ENCODE measurements around the gene ZDHHC1. TPM values are rescaled to one million over a fixed set of nuclear protein-coding genes. Genes with fewer than 3 reads are reported as not detected.

The ZDHHC1 gene
- total RNA-seq: under 1 TPM in 1 of 2 donors, not detected in 1; 0.35 TPM
- 0 to 0.08 reads per million in 2 donors for total RNA-seq

- Mint-ChIP-seq H3K4me3 (peak within 1 kb of the TSS; percentile 86), H3K36me3 (ENCODE audit: low read depth) (peaks cover 7% of the 10 kb centered on the region), H3K4me1 (peaks cover 13% of the 10 kb centered on the region), H3K27ac (peak within 1 kb of the TSS; percentile 57), H3K27me3 (peaks cover 50% of the 10 kb centered on the region)
- peak in 2 of 3 donors; percentile 27 to 39 for DNase-seq
- ATAC-seq: peak; percentile 89
- no peaks in the 10 kb centered on the region for H3K9me3 ChIP-seq (ENCODE audit: control insufficient read depth, low read length, poor library complexity, severe bottlenecking)
These were observed at the start of gene ZDHHC1 for GRCh38 chr16:67415872-67416793. Gene ZDHHC1 (minus strand): TSS chr16:67416477. CDS start chr16:67407775, 8,702 bp downstream.

- Mint-ChIP-seq H3K4me1 (peaks cover 29% of the 10 kb centered on the region), H3K27me3 (no peaks in the 10 kb centered on the region), H3K27ac (no peak overlapping the region), H3K4me3 (no peak overlapping the region), H3K36me3 (ENCODE audit: low read depth) (no peaks in the 10 kb centered on the region)
- no peak for DNase-seq
- no peaks in the 10 kb centered on the region for H3K9me3 ChIP-seq (ENCODE audit: control insufficient read depth, low read length, poor library complexity, severe bottlenecking)
- ATAC-seq: no peak
These were observed 48.3 kb upstream of the ZDHHC1 start for GRCh38 chr16:67464565-67464964.

- no peak for DNase-seq
- Mint-ChIP-seq H3K27me3 (no peaks in the 10 kb centered on the region), H3K36me3 (ENCODE audit: low read depth) (no peaks in the 10 kb centered on the region), H3K27ac (no peak overlapping the region), H3K4me3 (no peak overlapping the region), H3K4me1 (peaks cover 30% of the 10 kb centered on the region)
- ATAC-seq: no peak
- no peaks in the 10 kb centered on the region for H3K9me3 ChIP-seq (ENCODE audit: control insufficient read depth, low read length, poor library complexity, severe bottlenecking)
These were observed 47.4 kb upstream of the ZDHHC1 start for GRCh38 chr16:67463691-67464090.

DNA sequence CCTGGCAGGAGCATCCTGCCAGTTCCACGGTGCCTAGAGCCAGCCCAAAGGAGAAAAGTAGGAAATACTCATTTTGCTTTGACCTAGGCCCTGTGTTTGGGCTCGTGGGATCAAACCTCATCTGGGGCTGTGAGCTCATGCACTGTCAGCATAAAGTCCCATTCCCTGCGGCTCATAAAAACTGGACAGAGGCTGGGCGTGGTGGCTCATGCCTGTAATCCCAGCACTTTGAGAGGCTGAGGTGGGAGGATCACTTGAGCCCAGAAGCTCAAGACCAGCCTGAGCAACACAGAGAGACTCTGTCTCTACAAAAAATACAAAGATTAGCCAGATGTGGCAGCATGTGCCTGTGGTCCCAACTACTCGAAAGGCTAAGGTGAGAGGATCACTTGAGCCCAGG is 46.8 kb upstream of the ZDHHC1 start:
- H3K4me3 Mint-ChIP-seq: no peak overlapping the region
- H3K27ac Mint-ChIP-seq: no peak overlapping the region
- H3K9me3 ChIP-seq (ENCODE audit: control insufficient read depth, low read length, poor library complexity, severe bottlenecking): no peaks in the 10 kb centered on the region
- ATAC-seq (no peak), DNase-seq (no peak)
- peaks cover 31% of the 10 kb centered on the region for H3K4me1 Mint-ChIP-seq
- H3K36me3 Mint-ChIP-seq (ENCODE audit: low read depth): no peaks in the 10 kb centered on the region
- no peaks in the 10 kb centered on the region for H3K27me3 Mint-ChIP-seq

GRCh38 chr16:67462279-67462655 is 46.0 kb upstream of the ZDHHC1 start:
- ATAC-seq (no peak), DNase-seq (no peak)
- H3K36me3 Mint-ChIP-seq (ENCODE audit: low read depth): no peaks in the 10 kb centered on the region
- H3K9me3 ChIP-seq (ENCODE audit: control insufficient read depth, low read length, poor library complexity, severe bottlenecking): no peaks in the 10 kb centered on the region
- H3K4me1 Mint-ChIP-seq: peaks cover 29% of the 10 kb centered on the region
- H3K27me3 Mint-ChIP-seq: no peaks in the 10 kb centered on the region
- no peak overlapping the region for H3K27ac Mint-ChIP-seq
- no peak overlapping the region for H3K4me3 Mint-ChIP-seq

GRCh38 chr16:67461600-67462278 is 45.5 kb upstream of the ZDHHC1 start:
- peaks cover 30% of the 10 kb centered on the region for H3K4me1 Mint-ChIP-seq
- H3K27me3 Mint-ChIP-seq: no peaks in the 10 kb centered on the region
- no peaks in the 10 kb centered on the region for H3K36me3 Mint-ChIP-seq (ENCODE audit: low read depth)
- ATAC-seq (no peak), DNase-seq (no peak)
- no peak overlapping the region for H3K4me3 Mint-ChIP-seq
- no peaks in the 10 kb centered on the region for H3K9me3 ChIP-seq (ENCODE audit: control insufficient read depth, low read length, poor library complexity, severe bottlenecking)
- no peak overlapping the region for H3K27ac Mint-ChIP-seq

- H3K4me1 Mint-ChIP-seq: peaks cover 33% of the 10 kb centered on the region
- H3K27me3 Mint-ChIP-seq: no peaks in the 10 kb centered on the region
- no peak overlapping the region for H3K27ac Mint-ChIP-seq
- no peaks in the 10 kb centered on the region for H3K36me3 Mint-ChIP-seq (ENCODE audit: low read depth)
- ATAC-seq (no peak), DNase-seq (no peak)
- H3K4me3 Mint-ChIP-seq: no peak overlapping the region
- no peaks in the 10 kb centered on the region for H3K9me3 ChIP-seq (ENCODE audit: control insufficient read depth, low read length, poor library complexity, severe bottlenecking)
These were observed 44.7 kb upstream of the ZDHHC1 start for GRCh38 chr16:67460961-67461360.

- no peak for DNase-seq
- Mint-ChIP-seq H3K4me1 (peaks cover 35% of the 10 kb centered on the region), H3K27me3 (no peaks in the 10 kb centered on the region), H3K36me3 (ENCODE audit: low read depth) (no peaks in the 10 kb centered on the region), H3K4me3 (no peak overlapping the region), H3K27ac (peak overlapping the region; percentile 54)
- H3K9me3 ChIP-seq (ENCODE audit: control insufficient read depth, low read length, poor library complexity, severe bottlenecking): no peaks in the 10 kb centered on the region
- ATAC-seq: no peak
These were observed 43.9 kb upstream of the ZDHHC1 start for GRCh38 chr16:67460168-67460567.

GRCh38 chr16:67459861-67460150 is 43.5 kb upstream of the ZDHHC1 start:
- Mint-ChIP-seq H3K27ac (no peak overlapping the region), H3K4me1 (peaks cover 35% of the 10 kb centered on the region), H3K36me3 (ENCODE audit: low read depth) (no peaks in the 10 kb centered on the region), H3K27me3 (no peaks in the 10 kb centered on the region), H3K4me3 (no peak overlapping the region)
- no peaks in the 10 kb centered on the region for H3K9me3 ChIP-seq (ENCODE audit: control insufficient read depth, low read length, poor library complexity, severe bottlenecking)
- ATAC-seq: no peak
- no peak for DNase-seq

DNA sequence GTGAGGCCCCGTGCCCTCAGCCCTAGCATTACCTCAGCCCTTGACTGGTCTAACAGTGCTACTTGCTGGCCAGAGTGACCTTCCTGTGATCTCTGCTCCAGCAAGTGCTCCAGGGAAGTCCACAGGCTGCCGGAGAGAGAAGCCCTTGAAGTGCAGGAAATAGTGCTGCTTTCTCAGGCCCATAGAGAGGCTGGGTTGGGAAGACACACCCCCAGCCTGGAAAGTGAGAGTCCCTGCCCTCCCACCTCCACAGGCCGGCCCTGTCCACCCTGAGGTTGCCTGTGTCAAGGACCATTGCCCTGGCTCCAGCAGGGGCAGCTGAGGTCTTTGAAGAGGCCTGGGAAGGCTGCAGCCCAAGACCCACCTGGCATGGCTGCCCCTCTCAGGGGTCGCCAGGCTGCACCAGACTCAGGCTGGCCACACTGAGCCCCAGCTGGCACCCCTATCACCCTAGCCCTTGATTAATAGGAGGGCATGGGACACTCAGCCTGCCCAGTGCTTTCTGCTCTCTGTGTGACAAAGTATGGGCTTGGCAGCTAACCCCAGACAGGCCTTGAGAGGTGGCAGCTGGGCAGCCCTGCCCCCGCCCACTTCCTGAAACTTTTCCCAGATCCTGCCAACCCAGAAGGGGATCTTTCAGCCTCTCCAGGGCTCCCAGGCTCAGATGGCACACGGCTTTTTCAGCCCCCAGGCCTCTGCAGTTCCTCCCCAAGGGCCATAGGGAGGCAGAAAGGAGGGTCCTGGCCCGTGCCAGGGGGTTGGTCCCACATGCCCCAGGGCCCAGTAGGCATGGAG is 43.0 kb upstream of the ZDHHC1 start:
- no peak for DNase-seq
- Mint-ChIP-seq H3K4me3 (peak overlapping the region; percentile 73), H3K27me3 (no peaks in the 10 kb centered on the region), H3K36me3 (ENCODE audit: low read depth) (no peaks in the 10 kb centered on the region), H3K4me1 (peaks cover 37% of the 10 kb centered on the region), H3K27ac (peak overlapping the region; percentile 37)
- ATAC-seq: no peak
- no peaks in the 10 kb centered on the region for H3K9me3 ChIP-seq (ENCODE audit: control insufficient read depth, low read length, poor library complexity, severe bottlenecking)

- DNase-seq (no peak), ATAC-seq (no peak)
- peaks cover 4% of the 10 kb centered on the region for H3K36me3 Mint-ChIP-seq (ENCODE audit: low read depth)
- H3K4me1 Mint-ChIP-seq: peaks cover 37% of the 10 kb centered on the region
- H3K27ac Mint-ChIP-seq: peak overlapping the region; percentile 37
- no peak overlapping the region for H3K4me3 Mint-ChIP-seq
- no peaks in the 10 kb centered on the region for H3K9me3 ChIP-seq (ENCODE audit: control insufficient read depth, low read length, poor library complexity, severe bottlenecking)
- no peaks in the 10 kb centered on the region for H3K27me3 Mint-ChIP-seq
These were observed 41.9 kb upstream of the ZDHHC1 start for GRCh38 chr16:67458121-67458641.

- H3K27me3 Mint-ChIP-seq: no peaks in the 10 kb centered on the region
- peaks cover 5% of the 10 kb centered on the region for H3K36me3 Mint-ChIP-seq (ENCODE audit: low read depth)
- peak overlapping the region; percentile 88 for H3K27ac Mint-ChIP-seq
- peaks cover 36% of the 10 kb centered on the region for H3K4me1 Mint-ChIP-seq
- no peaks in the 10 kb centered on the region for H3K9me3 ChIP-seq (ENCODE audit: control insufficient read depth, low read length, poor library complexity, severe bottlenecking)
- DNase-seq: no peak
- ATAC-seq: no peak
- H3K4me3 Mint-ChIP-seq: no peak overlapping the region
These were observed 41.3 kb upstream of the ZDHHC1 start for GRCh38 chr16:67457611-67458010.
